ENCODE results near the gene PAXX.

PAXX gene

GRCh38 chr9:136953771-136954269 lies 38.4 kb upstream of the PAXX start:
- no peak for DNase-seq

GRCh38 chr9:136954270-136955083 lies 37.7 kb upstream of the PAXX start:
- DNase-seq: no peak

GRCh38 chr9:136955202-136955942 lies 36.9 kb upstream of the PAXX start:
- DNase-seq: no peak

GRCh38 chr9:136955943-136956335 lies 36.3 kb upstream of the PAXX start:
- DNase-seq: no peak

- DNase-seq: no peak
Observed at GRCh38 chr9:136956604-136957003, 35.6 kb upstream of the PAXX start.

- DNase-seq: no peak
Observed at GRCh38 chr9:136957461-136957860, 34.8 kb upstream of the PAXX start.

GRCh38 chr9:136957901-136958300 lies 34.3 kb upstream of the PAXX start:
- DNase-seq: no peak

- no peak for DNase-seq
Observed at GRCh38 chr9:136958473-136958872, 33.7 kb upstream of the PAXX start.

GRCh38 chr9:136958898-136959850 lies 33.0 kb upstream of the PAXX start:
- DNase-seq: no peak

GRCh38 chr9:136960212-136960937 lies 31.8 kb upstream of the PAXX start:
- no peak for DNase-seq

- DNase-seq: no peak
Observed at GRCh38 chr9:136960938-136961275, 31.3 kb upstream of the PAXX start.

GRCh38 chr9:136961279-136962065 lies 30.8 kb upstream of the PAXX start:
- DNase-seq: peak in 1 of 2 experiments; percentile 26

- DNase-seq: no peak
Observed at GRCh38 chr9:136962163-136962562, 30.1 kb upstream of the PAXX start.

- DNase-seq: no peak
Observed at GRCh38 chr9:136962701-136963248, 29.4 kb upstream of the PAXX start.

- peak in 1 of 2 experiments; percentile 53 for DNase-seq
Observed at GRCh38 chr9:136963341-136963740, 28.9 kb upstream of the PAXX start.

GRCh38 chr9:136963751-136964150 lies 28.5 kb upstream of the PAXX start:
- no peak for DNase-seq

- no peak for DNase-seq
Observed at GRCh38 chr9:136964171-136964689, 28.0 kb upstream of the PAXX start.

GRCh38 chr9:136964833-136965422 lies 27.3 kb upstream of the PAXX start:
- DNase-seq: no peak

- no peak for DNase-seq
Observed at GRCh38 chr9:136965771-136966484, 26.3 kb upstream of the PAXX start.
